Measurements from ENCODE around the gene DHX8.

The DHX8 gene

GRCh38 chr17:43531082-43531378, 47.3 kb downstream of the DHX8 start:
- ATAC-seq (replicated peaks; ENCODE audit: extremely low read depth, poor library complexity, severe bottlenecking): no peak
- Mint-ChIP-seq H3K27me3 (no peaks in the 10 kb centered on the region), H3K9me3 (no peaks in the 10 kb centered on the region), H3K36me3 (ENCODE audit: insufficient read depth) (peaks cover 5% of the 10 kb centered on the region), H3K4me1 (peaks cover 5% of the 10 kb centered on the region), H3K27ac (ENCODE audit: low read depth) (no peak overlapping the region), H3K4me3 (no peak overlapping the region)
- DNase-seq (ENCODE audit: low spot score in 2 of 2): no peak

DNA sequence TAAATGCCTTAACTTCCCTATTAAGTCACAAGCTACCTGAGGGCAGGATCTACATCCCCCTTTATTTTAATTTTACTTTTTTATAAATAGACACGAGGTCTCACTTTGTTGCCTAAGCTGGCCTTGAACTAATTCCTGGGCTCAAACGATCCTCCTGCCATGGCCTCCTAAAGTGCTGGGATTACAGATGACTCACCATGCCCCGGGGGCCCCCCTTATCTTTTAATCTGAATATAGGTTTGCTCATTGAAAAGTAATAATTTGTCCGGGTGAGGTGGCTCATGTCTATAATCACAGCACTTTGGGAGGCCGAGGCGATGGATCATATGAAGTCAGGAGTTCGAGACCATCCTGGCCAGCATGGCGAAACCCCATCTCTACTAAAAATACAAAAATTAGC, 48.2 kb downstream of the DHX8 start:
- Mint-ChIP-seq H3K27ac (ENCODE audit: low read depth) (no peak overlapping the region), H3K27me3 (no peaks in the 10 kb centered on the region), H3K36me3 (ENCODE audit: insufficient read depth) (peaks cover 5% of the 10 kb centered on the region), H3K9me3 (no peaks in the 10 kb centered on the region), H3K4me3 (no peak overlapping the region), H3K4me1 (peaks cover 5% of the 10 kb centered on the region)
- ATAC-seq (replicated peaks; ENCODE audit: extremely low read depth, poor library complexity, severe bottlenecking): no peak
- DNase-seq (ENCODE audit: low spot score in 2 of 2): no peak

- DNase-seq (ENCODE audit: low spot score in 2 of 2): no peak
- peaks cover 5% of the 10 kb centered on the region for H3K4me1 Mint-ChIP-seq
- no peak overlapping the region for H3K27ac Mint-ChIP-seq (ENCODE audit: low read depth)
- no peak for ATAC-seq (replicated peaks; ENCODE audit: extremely low read depth, poor library complexity, severe bottlenecking)
- H3K27me3 Mint-ChIP-seq: no peaks in the 10 kb centered on the region
- no peak overlapping the region for H3K4me3 Mint-ChIP-seq
- H3K36me3 Mint-ChIP-seq (ENCODE audit: insufficient read depth): peaks cover 5% of the 10 kb centered on the region
- no peaks in the 10 kb centered on the region for H3K9me3 Mint-ChIP-seq
Observed at GRCh38 chr17:43532581-43532980, 48.8 kb downstream of the DHX8 start.

GRCh38 chr17:43533699-43534098, 49.9 kb downstream of the DHX8 start:
- peaks cover 5% of the 10 kb centered on the region for H3K4me1 Mint-ChIP-seq
- no peaks in the 10 kb centered on the region for H3K9me3 Mint-ChIP-seq
- DNase-seq (ENCODE audit: low spot score in 2 of 2) (no peak), ATAC-seq (replicated peaks; ENCODE audit: extremely low read depth, poor library complexity, severe bottlenecking) (no peak)
- no peaks in the 10 kb centered on the region for H3K27me3 Mint-ChIP-seq
- no peak overlapping the region for H3K4me3 Mint-ChIP-seq
- H3K27ac Mint-ChIP-seq (ENCODE audit: low read depth): no peak overlapping the region
- peaks cover 3% of the 10 kb centered on the region for H3K36me3 Mint-ChIP-seq (ENCODE audit: insufficient read depth)

DNA sequence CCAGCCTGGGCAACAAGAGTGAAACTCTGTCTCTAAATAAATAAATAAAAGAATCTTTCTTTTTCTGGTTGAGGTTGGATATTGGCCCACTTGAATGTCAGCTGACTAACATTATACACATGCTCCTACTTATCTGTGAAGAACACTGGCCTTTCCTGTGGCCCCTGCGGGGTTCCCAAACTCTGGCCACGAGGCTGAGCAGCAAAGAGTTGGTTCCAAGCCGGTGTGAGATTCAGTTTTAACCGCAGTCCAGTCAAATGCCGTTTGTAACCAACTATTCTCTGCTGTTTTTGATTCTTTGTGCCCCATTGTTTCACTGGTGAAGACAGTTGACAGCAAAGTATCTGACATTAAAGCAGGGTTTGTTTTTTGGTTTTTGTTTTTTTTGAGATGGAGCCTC, 51.1 kb downstream of the DHX8 start:
- Mint-ChIP-seq H3K9me3 (no peaks in the 10 kb centered on the region), H3K4me1 (peaks cover 1% of the 10 kb centered on the region), H3K27ac (ENCODE audit: low read depth) (no peak overlapping the region), H3K36me3 (ENCODE audit: insufficient read depth) (peaks cover 3% of the 10 kb centered on the region), H3K27me3 (no peaks in the 10 kb centered on the region), H3K4me3 (no peak overlapping the region)
- ATAC-seq (replicated peaks; ENCODE audit: extremely low read depth, poor library complexity, severe bottlenecking): no peak
- no peak for DNase-seq (ENCODE audit: low spot score in 2 of 2)

- no peak overlapping the region for H3K4me3 Mint-ChIP-seq
- no peaks in the 10 kb centered on the region for H3K4me1 Mint-ChIP-seq
- H3K27me3 Mint-ChIP-seq: no peaks in the 10 kb centered on the region
- ATAC-seq (replicated peaks; ENCODE audit: extremely low read depth, poor library complexity, severe bottlenecking) (no peak), DNase-seq (ENCODE audit: low spot score in 2 of 2) (no peak)
- no peak overlapping the region for H3K27ac Mint-ChIP-seq (ENCODE audit: low read depth)
- H3K36me3 Mint-ChIP-seq (ENCODE audit: insufficient read depth): no peaks in the 10 kb centered on the region
- no peaks in the 10 kb centered on the region for H3K9me3 Mint-ChIP-seq
Observed at GRCh38 chr17:43536236-43536992, 52.6 kb downstream of the DHX8 start.

- Mint-ChIP-seq H3K4me3 (no peak overlapping the region), H3K27me3 (peaks cover 39% of the 10 kb centered on the region), H3K36me3 (ENCODE audit: insufficient read depth) (peaks cover 10% of the 10 kb centered on the region), H3K27ac (ENCODE audit: low read depth) (no peak overlapping the region), H3K4me1 (peaks cover 9% of the 10 kb centered on the region), H3K9me3 (no peaks in the 10 kb centered on the region)
- DNase-seq (ENCODE audit: low spot score in 2 of 2) (no peak), ATAC-seq (replicated peaks; ENCODE audit: extremely low read depth, poor library complexity, severe bottlenecking) (no peak)
Observed at GRCh38 chr17:43540821-43541674, 57.3 kb downstream of the DHX8 start.

GRCh38 chr17:43542859-43543258, 59.1 kb downstream of the DHX8 start:
- H3K27ac Mint-ChIP-seq (ENCODE audit: low read depth): no peak overlapping the region
- ATAC-seq (replicated peaks; ENCODE audit: extremely low read depth, poor library complexity, severe bottlenecking): no peak
- H3K4me1 Mint-ChIP-seq: peaks cover 22% of the 10 kb centered on the region
- no peak for DNase-seq (ENCODE audit: low spot score in 2 of 2)
- H3K4me3 Mint-ChIP-seq: no peak overlapping the region
- no peaks in the 10 kb centered on the region for H3K9me3 Mint-ChIP-seq
- H3K27me3 Mint-ChIP-seq: peaks cover 57% of the 10 kb centered on the region
- peaks cover 15% of the 10 kb centered on the region for H3K36me3 Mint-ChIP-seq (ENCODE audit: insufficient read depth)

GRCh38 chr17:43543300-43543699, 59.5 kb downstream of the DHX8 start:
- ATAC-seq (replicated peaks; ENCODE audit: extremely low read depth, poor library complexity, severe bottlenecking): no peak
- Mint-ChIP-seq H3K27me3 (peaks cover 61% of the 10 kb centered on the region), H3K9me3 (no peaks in the 10 kb centered on the region), H3K36me3 (ENCODE audit: insufficient read depth) (peaks cover 15% of the 10 kb centered on the region), H3K4me3 (no peak overlapping the region), H3K4me1 (peaks cover 22% of the 10 kb centered on the region), H3K27ac (ENCODE audit: low read depth) (no peak overlapping the region)
- no peak for DNase-seq (ENCODE audit: low spot score in 2 of 2)

GRCh38 chr17:43543771-43544575, 60.2 kb downstream of the DHX8 start:
- Mint-ChIP-seq H3K27me3 (peaks cover 66% of the 10 kb centered on the region), H3K36me3 (ENCODE audit: insufficient read depth) (peaks cover 15% of the 10 kb centered on the region), H3K27ac (ENCODE audit: low read depth) (no peak overlapping the region), H3K9me3 (no peaks in the 10 kb centered on the region), H3K4me3 (peak overlapping the region; percentile 86), H3K4me1 (peaks cover 22% of the 10 kb centered on the region)
- DNase-seq (ENCODE audit: low spot score in 2 of 2): no peak
- ATAC-seq (replicated peaks; ENCODE audit: extremely low read depth, poor library complexity, severe bottlenecking): no peak

DNA sequence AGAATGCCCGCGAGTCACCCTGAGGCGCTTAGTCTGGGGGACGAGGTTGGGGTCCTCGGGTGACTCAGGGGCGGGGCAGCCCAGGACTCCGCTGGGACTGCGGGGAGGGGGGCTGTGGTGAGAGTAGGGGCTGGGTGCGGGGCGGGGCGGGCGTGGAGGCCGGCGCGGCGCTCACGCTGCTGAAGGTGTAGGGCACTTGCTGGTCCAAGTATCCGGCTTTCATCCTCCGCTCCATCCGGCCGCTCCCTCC, 61.5 kb downstream of the DHX8 start:
- H3K36me3 Mint-ChIP-seq (ENCODE audit: insufficient read depth): peaks cover 15% of the 10 kb centered on the region
- H3K27me3 Mint-ChIP-seq: peaks cover 79% of the 10 kb centered on the region
- DNase-seq (ENCODE audit: low spot score in 2 of 2): no peak
- no peaks in the 10 kb centered on the region for H3K9me3 Mint-ChIP-seq
- ATAC-seq (replicated peaks; ENCODE audit: extremely low read depth, poor library complexity, severe bottlenecking): no peak
- H3K27ac Mint-ChIP-seq (ENCODE audit: low read depth): peak overlapping the region; percentile 61
- H3K4me3 Mint-ChIP-seq: peak overlapping the region; percentile 86
- H3K4me1 Mint-ChIP-seq: peaks cover 22% of the 10 kb centered on the region

DNA sequence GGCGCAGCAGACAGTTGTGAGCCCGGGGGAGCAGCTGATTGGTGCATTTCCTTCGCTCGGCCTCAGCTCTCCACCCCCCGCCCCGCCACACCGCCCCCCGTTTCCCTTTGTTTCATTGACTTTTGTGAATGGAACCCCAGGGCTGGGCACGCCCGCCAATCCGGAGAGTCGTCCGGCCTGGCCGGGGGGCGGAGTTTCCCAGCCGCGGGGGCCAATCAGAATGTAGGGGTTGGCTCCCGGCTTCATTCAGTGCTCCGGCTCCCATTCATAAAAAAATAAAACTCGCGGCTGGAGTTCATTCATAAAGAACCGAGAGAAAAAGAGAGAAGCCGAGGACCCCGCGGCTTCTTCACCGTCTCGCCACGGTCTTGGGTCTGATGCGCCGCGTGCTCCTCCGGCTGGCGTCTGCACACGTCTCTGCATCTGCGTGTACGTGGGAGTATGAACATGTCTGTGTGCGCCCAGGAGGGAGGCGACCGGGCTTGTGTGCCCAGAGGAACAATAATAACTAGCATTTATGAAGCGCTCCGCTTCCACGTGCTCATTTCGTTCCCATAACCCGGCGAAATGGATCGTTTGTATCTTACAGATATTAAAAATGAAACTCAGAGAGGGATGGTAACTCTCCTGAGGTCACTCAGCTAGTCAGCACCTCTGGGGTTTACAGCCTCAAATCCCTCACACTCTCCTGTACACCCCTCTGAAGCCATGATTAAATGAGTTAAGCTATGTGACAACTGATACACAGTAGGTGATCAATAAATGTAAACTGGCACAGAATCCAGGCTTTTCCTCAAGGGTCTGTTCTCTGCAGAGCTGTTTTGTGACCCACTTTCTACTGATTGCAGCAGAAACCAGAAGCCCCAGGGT, 62.8 kb downstream of the DHX8 start, which contains the start of gene ETV4:
ETV4 (minus strand) TSS at position 22 of the 870 bp plus-strand sequence. CDS start 723 bp downstream, outside the sequence.
- DNase-seq (ENCODE audit: low spot score in 2 of 2): peak; percentile 76 to 81
- peak within 1 kb of the TSS; percentile 61 for H3K27ac Mint-ChIP-seq (ENCODE audit: low read depth)
- peaks cover 87% of the 10 kb centered on the region for H3K27me3 Mint-ChIP-seq

More for the DNA sequence above, 62.8 kb downstream of the DHX8 start, which contains the start of gene ETV4:
- peaks cover 22% of the 10 kb centered on the region for H3K4me1 Mint-ChIP-seq
- peak; percentile 85 for ATAC-seq (replicated peaks; ENCODE audit: extremely low read depth, poor library complexity, severe bottlenecking)
- H3K4me3 Mint-ChIP-seq: peak within 1 kb of the TSS; percentile 86
- H3K36me3 Mint-ChIP-seq (ENCODE audit: insufficient read depth): peaks cover 15% of the 10 kb centered on the region
- no peaks in the 10 kb centered on the region for H3K9me3 Mint-ChIP-seq
